Measurements from ENCODE around the gene ZAR1L. TPM values are rescaled to one million over a fixed set of nuclear protein-coding genes. Genes with fewer than 3 reads are reported as not detected.
A peak's percentile ranks its signal among the peaks of the same experiment; 100 is the strongest.
"Not testable (repeated sequence)": the region's sequence is repeated elsewhere in the genome, so short reads cannot be mapped to it uniquely, and the experiment has no call there.

The ZAR1L gene, protein sequence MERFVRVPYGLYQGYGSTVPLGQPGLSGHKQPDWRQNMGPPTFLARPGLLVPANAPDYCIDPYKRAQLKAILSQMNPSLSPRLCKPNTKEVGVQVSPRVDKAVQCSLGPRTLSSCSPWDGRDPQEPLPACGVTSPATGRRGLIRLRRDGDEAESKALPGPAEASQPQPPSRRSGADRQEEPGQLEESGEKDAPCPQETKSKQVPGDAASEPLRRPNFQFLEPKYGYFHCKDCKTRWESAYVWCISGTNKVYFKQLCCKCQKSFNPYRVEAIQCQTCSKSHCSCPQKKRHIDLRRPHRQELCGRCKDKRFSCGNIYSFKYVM
- total RNA-seq: not detected

GRCh38 chr13:32315238-32316027 is at the start of gene ZAR1L, which contains the start of gene BRCA2:
TSS of gene ZAR1L (minus strand) at chr13:32315363. CDS start at chr13:32311925, 3,438 bp downstream.
TSS of gene BRCA2 (plus strand) at chr13:32315508. CDS start at chr13:32316461, 953 bp downstream.
- DNase-seq: peak; percentile 89

DNA sequence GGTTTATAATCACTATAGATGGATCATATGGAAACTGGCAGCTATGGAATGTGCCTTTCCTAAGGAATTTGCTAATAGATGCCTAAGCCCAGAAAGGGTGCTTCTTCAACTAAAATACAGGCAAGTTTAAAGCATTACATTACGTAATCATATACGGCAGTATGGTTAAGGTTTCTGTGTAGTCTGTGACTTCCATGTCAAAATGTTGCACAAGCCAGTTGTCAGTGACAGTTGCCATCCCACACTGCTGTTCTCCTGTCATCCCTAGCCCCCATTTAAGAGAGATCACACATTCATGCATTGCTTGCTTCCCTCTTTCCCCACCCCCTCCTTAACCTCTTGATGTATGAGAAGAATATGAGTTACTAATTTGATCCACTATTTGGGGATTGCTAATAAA is 47.4 kb upstream of the ZAR1L start:
- no peak for DNase-seq

GRCh38 chr13:32355935-32356334 is 40.8 kb upstream of the ZAR1L start:
- DNase-seq: not testable (repeated sequence)

DNA sequence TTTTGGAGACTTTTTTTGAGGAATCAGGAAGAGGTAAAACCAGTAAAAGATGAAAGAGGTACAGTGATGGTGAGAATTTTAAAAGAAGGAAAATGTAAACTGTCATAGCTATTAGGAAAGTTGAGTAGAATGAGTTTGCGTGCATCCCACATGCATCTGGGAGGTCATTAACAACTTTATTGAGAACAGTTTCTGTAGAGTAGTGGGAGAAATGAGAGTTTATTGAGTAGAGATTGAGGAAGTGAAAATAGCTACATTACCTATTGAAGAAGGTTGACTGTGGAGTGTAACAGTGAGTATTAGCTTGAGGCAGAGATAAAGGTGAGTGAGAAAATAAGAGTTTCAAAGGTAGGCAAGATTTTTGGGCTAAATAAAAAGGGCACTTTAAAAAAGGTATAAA is 38.9 kb upstream of the ZAR1L start:
- no peak for DNase-seq

DNA sequence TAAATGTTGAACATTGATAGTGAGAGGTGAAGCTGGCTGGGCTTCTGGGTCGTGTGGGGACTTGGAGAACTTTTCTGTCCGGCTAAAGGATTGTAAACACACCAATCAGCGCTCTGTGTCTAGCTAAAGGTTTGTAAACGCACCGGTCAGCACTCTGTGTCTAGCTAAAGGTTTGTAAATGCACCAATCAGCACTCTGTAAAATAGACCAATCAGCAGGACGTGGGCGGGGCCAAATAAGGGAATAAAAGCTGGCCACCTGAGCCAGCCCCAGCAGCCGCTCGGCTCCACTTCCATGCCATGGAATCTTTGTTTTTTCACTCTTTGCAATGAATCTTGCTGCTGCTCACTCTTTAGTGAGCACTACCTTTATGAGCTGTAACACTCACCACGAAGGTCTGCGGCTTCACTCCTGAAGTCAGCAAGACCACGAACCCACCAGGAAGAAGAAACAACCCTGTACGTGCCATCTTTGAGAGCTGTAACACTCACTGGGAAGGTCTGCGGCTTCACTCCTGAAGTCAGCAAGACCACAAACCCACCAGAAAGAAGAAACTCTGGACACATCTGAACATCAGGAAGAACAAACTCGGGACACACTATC is 35.8 kb upstream of the ZAR1L start:
- DNase-seq: not testable (repeated sequence)

- DNase-seq: no peak
Observed at GRCh38 chr13:32347651-32348050, 32.5 kb upstream of the ZAR1L start.

DNA sequence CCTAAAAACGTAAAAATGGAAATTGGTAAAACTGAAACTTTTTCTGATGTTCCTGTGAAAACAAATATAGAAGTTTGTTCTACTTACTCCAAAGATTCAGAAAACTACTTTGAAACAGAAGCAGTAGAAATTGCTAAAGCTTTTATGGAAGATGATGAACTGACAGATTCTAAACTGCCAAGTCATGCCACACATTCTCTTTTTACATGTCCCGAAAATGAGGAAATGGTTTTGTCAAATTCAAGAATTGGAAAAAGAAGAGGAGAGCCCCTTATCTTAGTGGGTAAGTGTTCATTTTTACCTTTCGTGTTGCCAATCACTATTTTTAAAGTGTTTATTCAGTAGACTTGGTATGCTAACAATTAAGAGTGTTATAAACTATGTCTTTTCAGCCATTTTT is 25.8 kb upstream of the ZAR1L start:
- no peak for DNase-seq

DNA sequence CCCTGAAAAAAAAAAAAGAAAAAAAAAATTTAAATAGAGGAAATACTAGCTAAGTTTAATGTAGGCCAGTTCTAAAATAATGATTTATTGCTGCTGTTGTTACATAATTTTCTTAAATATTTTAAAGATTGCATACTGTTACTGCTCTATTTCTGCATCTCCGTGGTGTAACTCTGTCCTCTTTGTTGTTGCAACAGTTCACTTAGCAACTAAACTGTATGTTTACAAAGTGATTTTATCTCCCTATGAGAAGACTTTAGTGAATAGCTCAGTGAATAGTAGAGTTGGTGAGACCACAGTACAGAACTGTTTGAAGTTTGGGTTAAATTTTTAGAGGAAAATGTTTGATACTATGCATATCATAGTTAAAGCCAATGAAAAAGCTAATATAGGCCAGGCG is 19.5 kb upstream of the ZAR1L start:
- DNase-seq: no peak

GRCh38 chr13:32330441-32330840 is 15.3 kb upstream of the ZAR1L start:
- DNase-seq: no peak

GRCh38 chr13:32323912-32324311 is 8.7 kb upstream of the ZAR1L start:
- no peak for DNase-seq

DNA sequence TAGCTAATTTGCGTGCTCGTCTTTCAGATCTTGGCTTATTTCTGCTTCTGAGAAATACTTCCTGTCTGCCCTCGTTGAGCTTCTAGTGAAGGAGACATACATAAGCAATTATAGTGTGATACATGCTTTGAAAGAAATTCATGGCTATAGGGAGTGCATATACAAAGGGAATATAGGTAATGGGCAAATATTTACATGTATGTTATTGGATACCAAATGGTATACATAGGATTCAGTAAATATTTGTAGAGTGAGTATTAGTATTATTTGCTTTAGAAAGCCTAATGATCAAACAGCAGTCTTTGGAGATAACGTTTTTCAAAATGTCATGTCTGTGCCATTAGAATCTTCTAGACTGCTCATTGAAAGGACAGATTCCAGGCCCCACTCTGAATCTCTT is 5.4 kb upstream of the ZAR1L start:
- no peak for DNase-seq

DNA sequence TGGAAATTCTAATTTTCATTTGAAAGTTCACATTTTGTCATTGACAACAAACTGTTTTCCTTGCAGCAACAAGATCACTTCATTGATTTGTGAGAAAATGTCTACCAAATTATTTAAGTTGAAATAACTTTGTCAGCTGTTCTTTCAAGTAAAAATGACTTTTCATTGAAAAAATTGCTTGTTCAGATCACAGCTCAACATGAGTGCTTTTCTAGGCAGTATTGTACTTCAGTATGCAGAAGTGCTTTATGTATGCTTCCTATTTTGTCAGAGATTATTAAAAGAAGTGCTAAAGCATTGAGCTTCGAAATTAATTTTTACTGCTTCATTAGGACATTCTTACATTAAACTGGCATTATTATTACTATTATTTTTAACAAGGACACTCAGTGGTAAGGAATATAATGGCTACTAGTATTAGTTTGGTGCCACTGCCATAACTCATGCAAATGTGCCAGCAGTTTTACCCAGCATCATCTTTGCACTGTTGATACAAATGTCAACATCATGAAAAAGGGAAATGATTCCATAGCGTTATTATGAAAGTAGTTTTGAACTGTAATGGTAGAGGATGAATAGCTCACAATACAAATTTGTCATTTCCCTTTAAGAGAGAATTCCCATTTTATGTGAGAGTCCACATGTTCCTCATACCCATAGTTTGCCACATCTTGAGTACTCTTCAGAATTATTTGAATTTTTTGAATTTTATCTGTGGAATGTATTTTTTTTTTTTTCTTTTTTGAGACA is 2.7 kb upstream of the ZAR1L start:
- DNase-seq: peak; percentile 2

DNA sequence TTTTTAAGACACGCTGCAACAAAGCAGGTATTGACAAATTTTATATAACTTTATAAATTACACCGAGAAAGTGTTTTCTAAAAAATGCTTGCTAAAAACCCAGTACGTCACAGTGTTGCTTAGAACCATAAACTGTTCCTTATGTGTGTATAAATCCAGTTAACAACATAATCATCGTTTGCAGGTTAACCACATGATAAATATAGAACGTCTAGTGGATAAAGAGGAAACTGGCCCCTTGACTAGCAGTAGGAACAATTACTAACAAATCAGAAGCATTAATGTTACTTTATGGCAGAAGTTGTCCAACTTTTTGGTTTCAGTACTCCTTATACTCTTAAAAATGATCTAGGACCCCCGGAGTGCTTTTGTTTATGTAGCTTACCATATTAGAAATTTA is 1.3 kb upstream of the ZAR1L start:
- DNase-seq: no peak

DNA sequence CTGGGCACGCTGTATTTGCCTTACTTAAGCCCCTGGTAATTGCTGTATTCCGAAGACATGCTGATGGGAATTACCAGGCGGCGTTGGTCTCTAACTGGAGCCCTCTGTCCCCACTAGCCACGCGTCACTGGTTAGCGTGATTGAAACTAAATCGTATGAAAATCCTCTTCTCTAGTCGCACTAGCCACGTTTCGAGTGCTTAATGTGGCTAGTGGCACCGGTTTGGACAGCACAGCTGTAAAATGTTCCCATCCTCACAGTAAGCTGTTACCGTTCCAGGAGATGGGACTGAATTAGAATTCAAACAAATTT is 821 bp upstream of the ZAR1L start:
- no peak for DNase-seq

GRCh38 chr13:32314271-32315237 is 609 bp downstream of the ZAR1L start:
- DNase-seq: peak; percentile 36

DNA sequence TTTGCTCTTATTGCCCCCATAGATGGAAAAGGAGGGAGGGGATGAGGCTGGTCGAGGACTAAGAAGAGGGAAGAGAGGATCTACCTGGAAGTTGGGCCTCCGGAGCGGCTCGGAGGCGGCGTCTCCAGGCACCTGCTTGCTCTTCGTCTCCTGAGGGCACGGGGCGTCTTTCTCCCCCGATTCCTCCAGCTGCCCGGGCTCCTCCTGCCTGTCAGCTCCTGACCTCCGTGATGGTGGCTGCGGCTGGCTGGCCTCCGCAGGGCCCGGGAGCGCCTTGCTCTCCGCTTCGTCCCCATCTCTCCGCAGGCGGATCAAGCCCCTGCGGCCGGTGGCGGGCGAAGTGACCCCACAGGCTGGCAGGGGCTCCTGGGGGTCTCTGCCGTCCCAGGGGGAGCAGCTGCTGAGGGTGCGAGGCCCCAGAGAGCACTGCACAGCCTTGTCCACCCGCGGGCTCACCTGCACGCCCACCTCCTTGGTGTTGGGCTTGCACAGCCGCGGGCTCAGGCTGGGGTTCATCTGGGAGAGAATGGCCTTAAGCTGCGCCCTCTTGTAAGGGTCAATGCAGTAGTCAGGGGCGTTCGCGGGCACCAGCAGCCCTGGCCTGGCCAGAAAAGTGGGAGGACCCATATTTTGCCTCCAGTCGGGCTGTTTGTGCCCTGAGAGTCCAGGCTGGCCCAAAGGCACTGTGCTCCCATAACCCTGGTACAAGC is 3.8 kb downstream of the ZAR1L start:
- no peak for DNase-seq

DNA sequence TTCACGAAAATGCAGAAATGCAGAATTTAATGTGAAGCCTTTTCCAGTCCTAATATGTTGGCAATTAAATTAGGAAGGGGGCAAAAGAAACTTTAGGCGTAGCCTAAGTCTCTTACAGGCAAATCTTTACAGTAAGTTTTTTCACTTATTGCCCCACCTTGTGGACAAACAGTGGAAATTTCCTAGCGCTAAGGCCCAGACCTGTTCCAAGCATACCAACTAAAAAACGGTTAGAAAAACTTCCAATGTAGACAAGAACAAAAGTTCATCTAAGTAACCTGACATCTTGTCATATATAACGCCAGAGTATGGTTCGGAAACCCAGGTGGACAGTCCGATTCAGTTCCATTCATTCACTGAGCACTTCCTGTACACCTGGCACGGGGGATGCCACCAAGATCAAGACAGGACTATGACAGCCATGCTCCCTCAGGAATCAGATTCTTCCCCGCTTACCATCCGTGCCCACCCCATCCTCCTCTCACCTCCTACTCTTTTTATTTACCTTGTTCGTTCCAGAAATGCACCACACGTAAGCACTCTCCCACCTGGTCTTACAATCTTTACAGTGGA is 4.9 kb downstream of the ZAR1L start:
- DNase-seq: peak; percentile 8

- DNase-seq: no peak
Observed at GRCh38 chr13:32309312-32310133, 5.6 kb downstream of the ZAR1L start.

DNA sequence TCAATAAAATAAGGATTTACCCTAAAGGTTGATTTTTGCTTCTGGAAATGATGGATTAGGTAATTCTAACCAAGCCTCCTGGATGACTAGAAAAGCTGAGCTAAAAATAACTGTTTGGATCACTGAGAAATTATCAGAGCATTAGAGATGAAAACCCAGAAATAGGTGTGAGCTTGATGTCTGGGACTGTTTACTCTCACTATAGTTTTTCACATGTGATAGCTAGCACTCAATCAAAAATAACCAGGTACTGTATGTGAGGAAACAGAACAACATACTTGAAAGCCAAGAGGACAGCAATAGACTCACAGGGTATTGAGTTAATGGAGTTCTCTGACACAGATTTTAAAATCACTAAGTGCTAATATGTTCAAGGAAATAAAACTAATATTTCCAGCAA is 9.5 kb downstream of the ZAR1L start:
- DNase-seq: no peak
